DND-41 (cell line): ENCODE measurements around the gene TGM3.

Experiments used
- ATAC-seq: fragments of 200-7000 bp; cut with Tn5 transposase; 3 replicates; pipeline ENCODE4 v1.9.1; 2021; ENCODE audit warnings: low read depth; ENCODE audit not compliant: insufficient read depth
- DNase-seq: peaks from one replicate; pipeline ENCODE4 v3.0.0-alpha.2; 2020
- H2AFZ ChIP-seq: 2 replicates; pipeline ENCODE4 v1.6.0; 2012; ENCODE audit warnings: low read depth, low read length
- H3K27ac ChIP-seq: 2 replicates; pipeline ENCODE4 v1.5.1; 2012; ENCODE audit warnings: low read length, inconsistent platforms
- H3K27me3 ChIP-seq: fragments of 200-600 bp; sonication (generic); 2 replicates; pipeline ENCODE4 v1.6.0; 2012; ENCODE audit warnings: low read length, mild to moderate bottlenecking, inconsistent platforms; ENCODE audit not compliant: insufficient read depth, poor library complexity
- H3K36me3 ChIP-seq: 2 replicates; pipeline ENCODE4 v1.5.1; 2012; ENCODE audit warnings: low read length, inconsistent platforms; ENCODE audit not compliant: insufficient read depth
- H3K4me1 ChIP-seq: 2 replicates; pipeline ENCODE4 v1.5.1; 2012; ENCODE audit warnings: mild to moderate bottlenecking, low read length; ENCODE audit not compliant: insufficient read depth
- H3K4me2 ChIP-seq: 2 replicates; pipeline ENCODE4 v1.6.0; 2012; ENCODE audit warnings: mild to moderate bottlenecking, moderate library complexity, low read length, inconsistent platforms; ENCODE audit not compliant: insufficient read depth
- H3K4me3 ChIP-seq, 2 experiments: fragments of 200-600 bp in 1 of 2; shearing (Covaris generic) in 1 of 2; 2 replicates each; pipeline ENCODE4 v1.5.1; 2012 to 2016; ENCODE audit warnings: inconsistent platforms in 2 of 2, low read length in 2 of 2, mild to moderate bottlenecking in 2 of 2, low read depth in 1 of 2, moderate library complexity in 1 of 2
- H3K79me2 ChIP-seq: 2 replicates; pipeline ENCODE4 v1.6.0; 2012; ENCODE audit warnings: low read length, inconsistent platforms; ENCODE audit not compliant: insufficient read depth
- H3K9ac ChIP-seq: 2 replicates; pipeline ENCODE4 v1.6.0; 2012; ENCODE audit warnings: low read depth, mild to moderate bottlenecking, inconsistent platforms, low read length, moderate library complexity
- H3K9me3 ChIP-seq: 2 replicates; pipeline ENCODE4 v1.5.1; 2012; ENCODE audit warnings: low read length, moderate library complexity, mild to moderate bottlenecking, inconsistent platforms; ENCODE audit not compliant: insufficient read depth, severe bottlenecking
- H4K20me1 ChIP-seq: 2 replicates; pipeline ENCODE4 v1.6.0; 2012; ENCODE audit warnings: low read length; ENCODE audit not compliant: insufficient read depth
- EZH2 ChIP-seq: IDR thresholded peaks from 3 replicates; pipeline ENCODE4 v1.6.1; 2012; ENCODE audit warnings: borderline replicate concordance, low read depth, mild to moderate bottlenecking, moderate library complexity, low read length, inconsistent platforms; ENCODE audit not compliant: severe bottlenecking
- TF ChIP-seq, protein P1 (sequence below): IDR thresholded peaks from 2 replicates; pipeline ENCODE4 v1.5.1; 2012; ENCODE audit warnings: borderline replicate concordance, low read length, moderate library complexity, mild to moderate bottlenecking; ENCODE audit not compliant: poor library complexity, severe bottlenecking; ENCODE audit errors: extremely low read depth

The TGM3 gene

DNA sequence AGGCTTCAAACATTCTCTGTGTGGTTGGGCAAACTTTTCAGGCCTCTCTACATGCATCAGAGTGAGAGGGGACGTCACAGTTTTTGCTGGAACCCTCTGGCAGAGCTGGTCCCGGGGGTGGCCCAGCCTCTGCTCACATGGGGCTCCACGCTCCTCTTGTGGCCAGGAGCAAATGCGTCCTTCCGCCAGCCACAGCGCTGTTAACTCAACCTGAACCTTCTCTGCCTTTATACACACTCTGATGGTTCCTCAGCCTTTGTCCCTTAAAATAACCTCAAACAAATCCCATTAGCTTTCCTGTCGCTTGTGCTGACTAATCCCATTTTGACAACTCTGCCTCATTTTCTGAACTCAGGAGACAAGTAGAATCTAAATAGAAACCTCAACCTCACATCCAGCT is 45.5 kb downstream of the TGM3 start:
- Histone ChIP-seq H3K27me3 (peaks cover 26% of the 10 kb centered on the region), H3K9ac (no peak overlapping the region), H3K4me1 (no peaks in the 10 kb centered on the region), H3K4me3 (no peak overlapping the region), H3K4me2 (no peak overlapping the region), H3K9me3 (no peaks in the 10 kb centered on the region), H2AFZ (no peak overlapping the region), H4K20me1 (no peaks in the 10 kb centered on the region; the same call in 1 of the 2 replicates), H3K36me3 (no peaks in the 10 kb centered on the region), H3K79me2 (no peaks in the 10 kb centered on the region), H3K27ac (no peak overlapping the region)
- ATAC-seq (no peak), DNase-seq (no peak)
- TF ChIP-seq EZH2: no peak
- TF ChIP-seq, protein P1, sequence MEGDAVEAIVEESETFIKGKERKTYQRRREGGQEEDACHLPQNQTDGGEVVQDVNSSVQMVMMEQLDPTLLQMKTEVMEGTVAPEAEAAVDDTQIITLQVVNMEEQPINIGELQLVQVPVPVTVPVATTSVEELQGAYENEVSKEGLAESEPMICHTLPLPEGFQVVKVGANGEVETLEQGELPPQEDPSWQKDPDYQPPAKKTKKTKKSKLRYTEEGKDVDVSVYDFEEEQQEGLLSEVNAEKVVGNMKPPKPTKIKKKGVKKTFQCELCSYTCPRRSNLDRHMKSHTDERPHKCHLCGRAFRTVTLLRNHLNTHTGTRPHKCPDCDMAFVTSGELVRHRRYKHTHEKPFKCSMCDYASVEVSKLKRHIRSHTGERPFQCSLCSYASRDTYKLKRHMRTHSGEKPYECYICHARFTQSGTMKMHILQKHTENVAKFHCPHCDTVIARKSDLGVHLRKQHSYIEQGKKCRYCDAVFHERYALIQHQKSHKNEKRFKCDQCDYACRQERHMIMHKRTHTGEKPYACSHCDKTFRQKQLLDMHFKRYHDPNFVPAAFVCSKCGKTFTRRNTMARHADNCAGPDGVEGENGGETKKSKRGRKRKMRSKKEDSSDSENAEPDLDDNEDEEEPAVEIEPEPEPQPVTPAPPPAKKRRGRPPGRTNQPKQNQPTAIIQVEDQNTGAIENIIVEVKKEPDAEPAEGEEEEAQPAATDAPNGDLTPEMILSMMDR: no peak

DNA sequence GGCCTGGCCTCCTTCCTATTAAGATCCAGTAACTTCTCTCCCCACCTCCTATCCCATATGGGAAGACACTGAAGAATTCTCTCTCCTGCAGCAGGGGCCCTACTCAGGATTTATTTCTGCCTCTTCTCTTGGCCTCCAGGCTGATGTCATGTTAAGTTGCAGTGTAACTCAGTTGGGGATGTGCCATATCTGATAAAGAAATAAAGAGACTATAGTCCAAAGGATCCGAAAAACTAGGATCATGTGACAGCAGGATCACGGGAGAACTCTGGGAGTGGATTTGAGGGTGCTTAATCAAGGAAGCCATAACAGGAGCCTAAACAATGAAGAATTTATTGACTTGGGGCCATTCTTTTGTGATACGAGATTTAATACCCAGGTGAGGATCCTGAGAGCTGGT is 46.4 kb downstream of the TGM3 start:
- no peak overlapping the region for H3K4me2 ChIP-seq
- H3K9me3 ChIP-seq: no peaks in the 10 kb centered on the region
- H3K9ac ChIP-seq: no peak overlapping the region
- TF ChIP-seq, protein P1: no peak
- no peak for TF ChIP-seq EZH2
- no peaks in the 10 kb centered on the region for H3K4me1 ChIP-seq
- no peak overlapping the region for H3K27ac ChIP-seq
- no peak overlapping the region for H2AFZ ChIP-seq
- no peak overlapping the region for H3K4me3 ChIP-seq
- no peak for DNase-seq
- no peaks in the 10 kb centered on the region for H3K36me3 ChIP-seq
- no peaks in the 10 kb centered on the region for H3K79me2 ChIP-seq
- no peaks in the 10 kb centered on the region for H4K20me1 ChIP-seq
- no peak for ATAC-seq
- peaks cover 26% of the 10 kb centered on the region for H3K27me3 ChIP-seq

DNA sequence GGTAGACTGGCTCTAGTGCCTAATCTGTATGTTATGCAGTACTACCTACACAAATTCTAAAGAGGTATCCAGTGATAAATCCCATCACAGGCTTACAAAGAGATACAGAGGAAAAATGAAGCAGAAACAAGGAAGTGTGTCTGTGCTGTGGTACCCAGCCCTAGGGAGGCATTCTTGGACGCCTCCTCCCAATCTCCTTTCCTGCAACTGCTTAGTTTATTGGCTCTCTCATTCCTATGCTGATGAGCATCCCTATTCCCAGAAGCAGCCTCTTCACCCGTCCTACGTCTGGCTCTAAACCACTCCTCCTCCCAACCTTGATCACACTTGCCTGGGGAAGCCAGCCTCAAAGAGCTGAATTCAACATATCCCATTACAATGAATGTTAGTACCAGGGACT is 50.4 kb downstream of the TGM3 start:
- Histone ChIP-seq H3K4me2 (no peak overlapping the region), H3K9ac (no peak overlapping the region), H3K4me3 (no peak overlapping the region), H3K4me1 (no peaks in the 10 kb centered on the region), H3K27me3 (peaks cover 14% of the 10 kb centered on the region), H3K79me2 (no peaks in the 10 kb centered on the region), H3K9me3 (no peaks in the 10 kb centered on the region), H4K20me1 (no peaks in the 10 kb centered on the region), H2AFZ (no peak overlapping the region), H3K36me3 (no peaks in the 10 kb centered on the region), H3K27ac (no peak overlapping the region)
- TF ChIP-seq, protein P1: no peak
- TF ChIP-seq EZH2: no peak
- ATAC-seq (no peak), DNase-seq (no peak)

DNA sequence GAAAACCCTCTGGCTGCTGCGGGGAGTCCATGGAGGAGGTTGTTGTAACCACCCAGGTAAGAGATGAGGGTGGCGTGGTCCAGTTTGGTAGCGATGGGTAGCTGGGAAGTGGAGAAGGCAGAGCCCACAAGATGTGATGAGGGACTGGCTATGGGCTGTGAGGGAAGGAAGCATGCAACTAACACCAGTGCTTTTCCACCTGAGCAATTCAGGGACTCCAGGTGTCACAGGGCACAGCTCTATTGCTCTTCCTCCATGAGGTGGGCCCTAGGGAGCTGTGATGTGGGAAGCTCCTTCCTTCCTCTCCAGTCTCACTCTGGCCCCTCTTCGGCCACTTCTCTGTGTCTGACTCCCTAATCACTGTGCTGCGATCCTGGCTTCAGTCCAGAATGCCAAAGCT is 52.5 kb downstream of the TGM3 start:
- Histone ChIP-seq H3K4me1 (peaks cover 6% of the 10 kb centered on the region), H3K9me3 (no peaks in the 10 kb centered on the region), H2AFZ (no peak overlapping the region), H3K4me2 (no peak overlapping the region), H3K9ac (no peak overlapping the region), H3K27ac (no peak overlapping the region), H3K79me2 (no peaks in the 10 kb centered on the region), H3K27me3 (peaks cover 2% of the 10 kb centered on the region), H3K36me3 (no peaks in the 10 kb centered on the region), H4K20me1 (no peaks in the 10 kb centered on the region), H3K4me3 (no peak overlapping the region)
- TF ChIP-seq, protein P1: no peak
- no peak for TF ChIP-seq EZH2
- ATAC-seq (no peak), DNase-seq (no peak)
